HG03280 (cell line): ENCODE measurements around the gene GTF2H2.
"Not testable (repeated sequence)": the region's sequence is repeated elsewhere in the genome, so short reads cannot be mapped to it uniquely, and the experiment has no call there.

Source experiments
- ATAC-seq: cut with Tn5 transposase; IDR thresholded peaks from one replicate; pipeline ENCODE4 v1.9.1; 2021; ENCODE audit warnings: mild to moderate bottlenecking, moderate library complexity; ENCODE audit not compliant: unreplicated experiment

GTF2H2 gene

GRCh38 chr5:71067262-71067928, at the start of gene GTF2H2:
Gene GTF2H2, minus strand, starts transcription at chr5:71067676. Its CDS starts 4,913 bp downstream, at chr5:71062763.
- peak; percentile 99 for ATAC-seq

GRCh38 chr5:71109730-71110275, 42.3 kb upstream of the GTF2H2 start:
- not testable (repeated sequence) for ATAC-seq

GRCh38 chr5:71099996-71100395, 32.5 kb upstream of the GTF2H2 start:
- not testable (repeated sequence) for ATAC-seq

- ATAC-seq = not testable (repeated sequence)
Measured at GRCh38 chr5:71097930-71098203, 30.4 kb upstream of the GTF2H2 start.

GRCh38 chr5:71097173-71097929, 29.9 kb upstream of the GTF2H2 start:
- ATAC-seq = not testable (repeated sequence)

GRCh38 chr5:71089773-71090172, 22.3 kb upstream of the GTF2H2 start:
- not testable (repeated sequence) for ATAC-seq

- not testable (repeated sequence) for ATAC-seq
Measured at GRCh38 chr5:71088754-71089153, 21.3 kb upstream of the GTF2H2 start.

- ATAC-seq = not testable (repeated sequence)
Measured at GRCh38 chr5:71086145-71086544, 18.7 kb upstream of the GTF2H2 start.

GRCh38 chr5:71084280-71085063, 17.0 kb upstream of the GTF2H2 start:
- not testable (repeated sequence) for ATAC-seq

- ATAC-seq = not testable (repeated sequence)
Measured at GRCh38 chr5:71082898-71083297, 15.4 kb upstream of the GTF2H2 start.

GRCh38 chr5:71082340-71082739, 14.9 kb upstream of the GTF2H2 start:
- ATAC-seq = not testable (repeated sequence)

- ATAC-seq = not testable (repeated sequence)
Measured at GRCh38 chr5:71061322-71061721, 6.2 kb downstream of the GTF2H2 start.

GRCh38 chr5:71059426-71059825, 8.1 kb downstream of the GTF2H2 start:
- not testable (repeated sequence) for ATAC-seq

GRCh38 chr5:71044808-71045207, 22.7 kb downstream of the GTF2H2 start:
- not testable (repeated sequence) for ATAC-seq

GRCh38 chr5:71044128-71044527, 23.3 kb downstream of the GTF2H2 start:
- not testable (repeated sequence) for ATAC-seq

GRCh38 chr5:71031046-71031776, 36.3 kb downstream of the GTF2H2 start:
- not testable (repeated sequence) for ATAC-seq

- ATAC-seq = not testable (repeated sequence)
Measured at GRCh38 chr5:71025289-71025953, 42.1 kb downstream of the GTF2H2 start, which contains the start of gene NAIP. Gene NAIP, minus strand, starts transcription at chr5:71025339. Its CDS starts 12,424 bp downstream, at chr5:71012915.

GRCh38 chr5:71020643-71021042, 46.8 kb downstream of the GTF2H2 start:
- not testable (repeated sequence) for ATAC-seq

- not testable (repeated sequence) for ATAC-seq
Measured at GRCh38 chr5:71018376-71019005, 49.0 kb downstream of the GTF2H2 start.
